ENCODE results near the gene PNCK.

- TF ChIP-seq LEF1 (IDR thresholded peaks at IDR 0.05; ENCODE audit: borderline replicate concordance): no peak
- no peak for TF ChIP-seq SP1 (IDR thresholded peaks at IDR 0.05)
- no peak for TF ChIP-seq ELF4 (IDR thresholded peaks at IDR 0.05)
- TF ChIP-seq BHLHE40 (IDR thresholded peaks at IDR 0.05; ENCODE audit: borderline replicate concordance): no peak
- no peak for TF ChIP-seq ZNF384 (IDR thresholded peaks at IDR 0.05)
- TF ChIP-seq L3MBTL2 (conservative IDR thresholded peaks at IDR 0.05): peak; percentile 81
- TF ChIP-seq FOXA1 (IDR thresholded peaks at IDR 0.05): no peak
- no peak for TF ChIP-seq SUZ12 (IDR thresholded peaks at IDR 0.05)
- TF ChIP-seq FOXM1 (IDR thresholded peaks at IDR 0.05; ENCODE audit: borderline replicate concordance): no peak
- no peak for TF ChIP-seq ARNT (IDR thresholded peaks at IDR 0.05)
- no peak for TF ChIP-seq NFRKB (IDR thresholded peaks at IDR 0.05)
- TF ChIP-seq FOXK2 (IDR thresholded peaks at IDR 0.05): no peak
- no peak for TF ChIP-seq CTBP1 (IDR thresholded peaks at IDR 0.05; ENCODE audit: borderline replicate concordance)
- TF ChIP-seq TARDBP (IDR thresholded peaks at IDR 0.05): no peak
Measured at GRCh38 chrX:153643431-153644351, 29.9 kb downstream of the PNCK start.
